Gastroesophageal sphincter (tissue), 3 donors: Measurements from ENCODE around the gene TSHR.

Experiments
- EP300 ChIP-seq: sonication (generic); formaldehyde crosslinking; IDR thresholded peaks from one replicate; pipeline ENCODE4 v1.6.1; 2017; ENCODE audit warnings: antibody characterized with exemption, mild to moderate bottlenecking
- POLR2AphosphoS5 ChIP-seq: sonication (generic); formaldehyde crosslinking; IDR thresholded peaks from one replicate; pipeline ENCODE4 v1.6.1; 2017; ENCODE audit warnings: antibody characterized with exemption
- TF ChIP-seq, protein P1 (sequence below), 4 experiments: fragments of 200-600 bp in 2 of 4; fragments of 450-650 bp in 2 of 4; sonication (generic) in 1 of 4; IDR thresholded peaks; one replicate each; pipeline ENCODE4 v1.5.1; 2017 to 2019; ENCODE audit warnings: antibody characterized with exemption in 4 of 4, mild to moderate bottlenecking in 2 of 4, moderate library complexity in 2 of 4

DNA sequence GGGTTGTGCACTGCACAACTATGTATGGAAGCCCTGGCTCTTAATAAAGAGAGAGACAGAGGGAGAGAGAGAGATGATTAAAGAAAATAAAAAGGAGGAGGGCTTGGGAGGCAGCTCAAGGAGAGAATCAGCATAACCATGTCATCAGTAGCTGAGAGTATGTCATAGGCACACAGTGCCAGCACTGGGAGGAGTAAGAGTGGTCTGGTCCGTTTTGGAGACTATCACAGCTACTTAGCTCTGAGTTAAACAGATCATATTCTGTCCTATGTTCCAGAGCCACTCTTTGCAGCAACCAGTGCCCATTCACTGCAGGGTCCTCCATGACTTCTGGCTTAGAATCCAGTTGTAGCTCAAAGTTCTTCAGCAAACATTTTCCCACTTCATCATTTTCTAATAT lies 206.3 kb downstream of the TSHR start:
- TF ChIP-seq, protein P1, sequence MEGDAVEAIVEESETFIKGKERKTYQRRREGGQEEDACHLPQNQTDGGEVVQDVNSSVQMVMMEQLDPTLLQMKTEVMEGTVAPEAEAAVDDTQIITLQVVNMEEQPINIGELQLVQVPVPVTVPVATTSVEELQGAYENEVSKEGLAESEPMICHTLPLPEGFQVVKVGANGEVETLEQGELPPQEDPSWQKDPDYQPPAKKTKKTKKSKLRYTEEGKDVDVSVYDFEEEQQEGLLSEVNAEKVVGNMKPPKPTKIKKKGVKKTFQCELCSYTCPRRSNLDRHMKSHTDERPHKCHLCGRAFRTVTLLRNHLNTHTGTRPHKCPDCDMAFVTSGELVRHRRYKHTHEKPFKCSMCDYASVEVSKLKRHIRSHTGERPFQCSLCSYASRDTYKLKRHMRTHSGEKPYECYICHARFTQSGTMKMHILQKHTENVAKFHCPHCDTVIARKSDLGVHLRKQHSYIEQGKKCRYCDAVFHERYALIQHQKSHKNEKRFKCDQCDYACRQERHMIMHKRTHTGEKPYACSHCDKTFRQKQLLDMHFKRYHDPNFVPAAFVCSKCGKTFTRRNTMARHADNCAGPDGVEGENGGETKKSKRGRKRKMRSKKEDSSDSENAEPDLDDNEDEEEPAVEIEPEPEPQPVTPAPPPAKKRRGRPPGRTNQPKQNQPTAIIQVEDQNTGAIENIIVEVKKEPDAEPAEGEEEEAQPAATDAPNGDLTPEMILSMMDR (IDR thresholded peaks at IDR 0.05): no peak
- TF ChIP-seq EP300 (no peak), POLR2AphosphoS5 (no peak)
